ENCODE data around the gene DCST1.

DCST1 gene

GRCh38 chr1:155077758-155078445, 44.3 kb downstream of the DCST1 start:
- DNase-seq, result no peak

GRCh38 chr1:155078469-155079209, 45.0 kb downstream of the DCST1 start, which contains the start of gene EFNA3:
Gene EFNA3 (plus strand): TSS chr1:155078837. CDS start chr1:155078942, 105 bp downstream.
- peak in 2 of 4 experiments; percentile 29 to 53 for DNase-seq

GRCh38 chr1:155079210-155079486, 45.5 kb downstream of the DCST1 start:
- peak in 1 of 4 experiments; percentile 22 for DNase-seq

DNA sequence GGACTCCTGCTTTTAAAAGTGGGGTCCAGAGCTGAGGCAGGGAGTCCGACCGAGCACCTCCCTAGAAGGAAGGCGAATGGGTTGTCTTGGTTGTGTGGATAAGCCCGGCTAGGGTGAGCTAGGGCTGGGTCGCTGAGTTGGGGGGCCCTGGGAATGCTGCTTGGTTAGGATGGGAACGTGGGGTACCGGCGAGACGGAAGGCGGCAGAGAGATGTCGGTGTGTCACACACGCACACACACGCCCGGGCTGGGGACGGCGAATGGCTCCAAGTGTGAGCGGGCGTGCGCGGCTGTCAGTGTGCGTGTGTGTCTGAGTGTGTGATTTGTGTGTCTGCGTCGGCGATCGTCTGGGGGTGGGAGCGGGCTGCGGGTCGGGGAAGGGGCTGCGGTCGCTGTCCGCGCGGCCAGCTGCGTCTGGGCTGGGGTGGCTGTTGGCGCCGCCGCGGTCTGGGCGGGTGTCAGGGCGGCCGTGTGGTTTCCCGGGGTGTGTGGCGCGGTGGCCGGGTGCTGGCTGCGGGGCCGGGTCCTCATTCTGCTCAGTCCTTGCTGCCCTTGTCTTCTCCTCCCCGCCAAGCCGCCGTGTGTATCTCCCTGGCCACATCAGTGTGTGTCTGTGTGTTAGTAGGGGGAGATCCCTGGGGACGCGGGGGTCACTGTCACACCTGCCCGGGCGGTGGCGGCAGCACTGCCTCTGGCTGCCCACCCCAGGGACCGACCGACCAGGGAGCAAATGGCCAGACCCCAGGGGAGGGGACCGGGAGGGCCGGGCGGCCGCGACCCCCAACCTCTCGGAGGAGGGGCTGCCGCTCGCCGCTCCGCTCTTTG, 46.1 kb downstream of the DCST1 start:
- DNase-seq, result peak in 1 of 4 experiments; percentile 22

DNA sequence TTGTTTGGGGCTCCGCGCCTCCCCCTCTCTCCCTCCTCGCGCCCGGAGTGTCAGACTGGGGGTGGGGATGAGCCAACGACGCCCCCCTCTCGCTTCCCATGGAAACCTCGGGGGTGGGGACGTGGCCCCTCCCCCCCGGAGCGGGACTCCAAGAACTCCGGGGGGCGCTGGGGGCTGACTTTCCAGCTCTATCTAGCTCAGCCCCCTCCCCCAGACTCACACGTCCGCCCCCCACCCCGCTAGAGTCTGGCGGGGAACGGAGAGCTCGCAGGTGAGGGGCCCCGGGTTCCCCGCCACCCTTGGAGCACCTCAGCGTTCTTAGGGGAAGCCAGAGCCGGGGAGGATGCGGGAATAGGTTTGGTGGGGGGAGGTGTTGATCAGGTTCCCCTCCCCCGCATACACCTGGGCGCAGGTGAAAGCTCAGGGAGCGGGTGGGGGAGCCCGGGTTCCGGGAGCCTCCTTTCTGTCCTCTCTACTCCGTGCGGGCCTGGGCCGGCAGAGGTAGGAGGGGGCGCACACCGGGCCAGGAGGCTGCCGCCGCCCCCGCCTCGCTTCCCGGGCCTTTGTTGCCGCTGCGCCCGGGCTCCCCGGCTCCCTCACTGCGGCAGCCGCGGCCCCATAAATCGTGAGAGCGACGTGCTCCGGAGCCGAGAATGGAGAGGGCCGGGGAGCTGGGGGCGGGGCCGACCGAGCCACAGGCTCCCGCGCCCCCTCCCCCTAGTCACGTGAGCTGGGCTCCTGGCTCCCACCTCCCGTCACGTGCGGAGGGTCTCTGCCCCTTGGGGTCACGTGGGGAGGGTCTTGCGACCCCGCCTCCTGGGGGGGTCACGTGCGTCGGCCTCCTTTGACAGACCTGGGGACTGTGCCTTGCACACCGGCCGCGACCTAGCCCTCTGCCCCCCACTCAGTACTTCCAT, 46.9 kb downstream of the DCST1 start:
- peak in 1 of 4 experiments; percentile 30 for DNase-seq

DNA sequence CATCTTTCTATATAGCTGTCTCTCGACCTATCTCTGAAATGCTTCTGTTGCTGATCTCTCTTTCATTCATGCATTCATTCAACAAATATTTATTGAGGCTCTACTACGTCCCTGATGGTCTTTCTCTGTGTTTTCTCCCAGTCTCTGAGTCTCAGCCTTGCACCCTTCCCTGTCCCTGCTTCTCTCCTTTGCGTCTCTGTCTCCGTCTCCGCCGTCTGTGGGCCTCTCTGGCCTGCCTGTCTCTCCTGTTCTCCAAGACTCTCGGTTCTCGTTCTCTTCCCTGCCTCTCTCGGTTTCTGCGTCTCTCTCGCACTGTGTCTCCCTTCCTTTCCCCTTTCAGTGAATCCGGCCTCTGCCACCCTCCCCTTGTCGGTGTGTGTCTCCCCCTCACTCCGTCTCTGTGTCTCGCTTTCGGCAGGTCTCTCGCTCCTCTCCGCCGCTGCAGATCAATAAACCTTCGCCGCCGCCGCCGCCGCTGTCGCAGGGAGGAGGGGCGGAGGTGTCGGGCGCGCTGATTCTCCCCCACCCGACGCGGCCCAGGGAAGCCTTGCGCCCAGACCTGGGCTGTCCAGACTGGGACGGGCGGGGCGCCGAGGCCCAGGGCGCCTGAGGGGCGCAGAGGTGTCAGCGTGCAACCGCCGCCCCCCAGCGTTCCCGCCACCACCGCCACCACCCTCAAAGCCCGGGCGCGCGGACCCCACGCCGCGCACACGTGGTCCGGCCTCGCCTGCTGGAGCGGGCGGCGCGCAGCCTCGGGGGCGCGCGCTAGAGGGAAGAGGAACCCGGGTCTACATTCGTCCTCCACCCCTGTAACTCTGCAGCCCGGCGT, 48.1 kb downstream of the DCST1 start:
- peak in 1 of 4 experiments; percentile 15 for DNase-seq

- peak in 1 of 4 experiments; percentile 34 for DNase-seq
Measured at GRCh38 chr1:155082301-155083051, 48.9 kb downstream of the DCST1 start.

- DNase-seq, result no peak
Measured at GRCh38 chr1:155083052-155083541, 49.5 kb downstream of the DCST1 start.

DNA sequence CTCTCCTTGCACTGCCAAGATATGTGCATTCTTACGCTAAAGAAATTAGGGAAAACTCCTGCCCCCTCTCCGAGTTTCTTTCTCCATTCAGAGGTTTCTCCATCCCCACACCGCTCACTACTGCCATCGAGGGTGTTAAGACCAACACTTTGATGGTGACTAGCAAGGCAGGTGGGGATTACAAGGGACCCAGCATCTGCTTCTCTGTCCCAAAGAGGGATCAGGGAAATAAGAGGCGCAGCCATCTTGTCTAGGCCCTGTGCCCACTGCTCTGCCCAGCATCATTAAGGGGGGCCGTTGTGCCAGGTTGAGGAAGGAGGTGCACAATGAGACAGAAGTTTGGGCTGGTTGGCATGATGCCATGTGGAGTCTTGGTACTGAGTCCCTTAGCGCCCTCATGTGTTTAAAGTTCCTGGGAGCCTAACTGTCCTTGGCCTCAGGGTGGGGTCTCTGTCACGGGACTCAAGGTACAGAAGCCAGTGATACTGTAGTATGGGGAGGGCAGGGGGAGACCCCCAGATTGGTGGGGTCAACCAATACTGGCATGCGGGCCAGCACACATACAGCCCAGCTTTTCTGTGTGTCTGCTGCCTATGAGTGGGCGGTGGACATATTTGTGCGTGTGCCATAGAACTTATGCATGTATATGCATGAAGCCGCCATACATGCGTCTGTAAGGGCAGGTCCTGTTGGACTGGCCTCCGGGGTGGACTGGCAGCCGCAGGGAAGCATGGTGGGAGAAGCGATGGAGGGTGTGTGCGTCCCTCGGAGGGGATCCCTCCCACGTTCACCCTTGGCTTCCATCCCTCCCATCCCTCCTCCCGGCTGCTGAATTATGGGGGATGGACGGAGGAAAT, 50.5 kb downstream of the DCST1 start:
- peak in 1 of 4 experiments; percentile 19 for DNase-seq

DNA sequence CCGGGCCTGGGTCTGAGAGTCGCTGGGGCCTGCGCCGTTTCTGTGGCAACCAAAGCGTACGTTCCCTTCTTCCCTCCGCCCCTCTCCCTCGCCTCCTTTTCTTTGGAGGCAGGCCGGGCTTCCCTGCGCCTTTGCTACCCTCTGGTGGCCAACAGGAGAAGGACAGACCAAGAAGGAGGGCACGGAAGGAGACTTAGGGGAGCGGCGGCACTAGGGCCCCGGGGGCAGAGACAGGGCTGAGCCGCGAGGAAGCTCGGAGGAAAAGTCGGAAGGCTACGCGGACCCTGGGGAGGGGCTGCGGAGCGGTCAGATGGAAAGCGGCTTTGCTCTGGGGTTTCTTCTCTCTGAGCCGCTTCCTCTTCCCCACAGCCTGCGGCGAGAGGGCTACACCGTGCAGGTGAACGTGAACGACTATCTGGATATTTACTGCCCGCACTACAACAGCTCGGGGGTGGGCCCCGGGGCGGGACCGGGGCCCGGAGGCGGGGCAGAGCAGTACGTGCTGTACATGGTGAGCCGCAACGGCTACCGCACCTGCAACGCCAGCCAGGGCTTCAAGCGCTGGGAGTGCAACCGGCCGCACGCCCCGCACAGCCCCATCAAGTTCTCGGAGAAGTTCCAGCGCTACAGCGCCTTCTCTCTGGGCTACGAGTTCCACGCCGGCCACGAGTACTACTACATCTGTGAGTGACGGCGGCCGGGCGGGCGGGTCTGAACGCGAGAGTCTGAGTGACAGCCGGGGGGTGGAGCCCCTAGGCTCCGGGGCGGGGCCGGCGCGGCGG, 51.3 kb downstream of the DCST1 start:
- DNase-seq, result peak; percentile 80 to 91 (median 84)

- DNase-seq, result peak; percentile 49 to 64 (median 50)
Measured at GRCh38 chr1:155085504-155086127, 52.0 kb downstream of the DCST1 start.

GRCh38 chr1:155086128-155086741, 52.6 kb downstream of the DCST1 start:
- DNase-seq, result peak; percentile 68 to 81 (median 78)

DNA sequence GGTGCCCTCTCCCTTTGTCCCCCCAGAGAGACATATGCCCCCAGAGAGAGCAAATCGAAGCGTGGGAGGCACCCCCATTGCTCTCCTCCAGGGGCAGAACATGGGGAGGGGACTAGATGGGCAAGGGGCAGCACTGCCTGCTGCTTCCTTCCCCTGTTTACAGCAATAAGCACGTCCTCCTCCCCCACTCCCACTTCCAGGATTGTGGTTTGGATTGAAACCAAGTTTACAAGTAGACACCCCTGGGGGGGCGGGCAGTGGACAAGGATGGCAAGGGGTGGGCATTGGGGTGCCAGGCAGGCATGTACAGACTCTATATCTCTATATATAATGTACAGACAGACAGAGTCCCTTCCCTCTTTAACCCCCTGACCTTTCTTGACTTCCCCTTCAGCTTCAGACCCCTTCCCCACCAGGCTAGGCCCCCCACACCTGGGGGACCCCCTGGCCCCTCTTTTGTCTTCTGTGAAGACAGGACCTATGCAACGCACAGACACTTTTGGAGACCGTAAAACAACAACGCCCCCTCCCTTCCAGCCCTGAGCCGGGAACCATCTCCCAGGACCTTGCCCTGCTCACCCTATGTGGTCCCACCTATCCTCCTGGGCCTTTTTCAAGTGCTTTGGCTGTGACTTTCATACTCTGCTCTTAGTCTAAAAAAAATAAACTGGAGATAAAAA, 53.4 kb downstream of the DCST1 start:
- no peak for DNase-seq

- DNase-seq, result peak; percentile 63 to 79 (median 72)
Measured at GRCh38 chr1:155091071-155092051, 57.7 kb downstream of the DCST1 start.

DNA sequence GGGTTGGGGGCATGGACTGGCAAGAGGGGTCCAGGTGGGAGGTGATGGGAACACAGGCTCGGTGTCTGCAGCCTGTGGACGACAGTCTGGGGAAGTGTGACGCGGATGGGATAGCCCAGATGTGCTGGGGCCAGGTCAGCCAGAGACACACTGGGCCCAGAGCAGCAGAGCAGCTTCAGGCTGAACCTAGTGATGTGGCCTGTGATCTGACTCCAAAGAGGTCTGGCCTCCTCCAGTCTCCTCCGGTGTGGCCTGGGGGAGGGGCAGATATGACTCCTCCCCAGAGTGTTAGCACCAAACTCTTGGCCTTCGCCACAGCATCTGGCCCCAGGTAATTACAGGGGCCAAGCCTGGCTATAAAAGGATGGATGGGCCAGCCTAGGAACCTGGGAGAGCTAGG, 58.5 kb downstream of the DCST1 start:
- no peak for DNase-seq

DNA sequence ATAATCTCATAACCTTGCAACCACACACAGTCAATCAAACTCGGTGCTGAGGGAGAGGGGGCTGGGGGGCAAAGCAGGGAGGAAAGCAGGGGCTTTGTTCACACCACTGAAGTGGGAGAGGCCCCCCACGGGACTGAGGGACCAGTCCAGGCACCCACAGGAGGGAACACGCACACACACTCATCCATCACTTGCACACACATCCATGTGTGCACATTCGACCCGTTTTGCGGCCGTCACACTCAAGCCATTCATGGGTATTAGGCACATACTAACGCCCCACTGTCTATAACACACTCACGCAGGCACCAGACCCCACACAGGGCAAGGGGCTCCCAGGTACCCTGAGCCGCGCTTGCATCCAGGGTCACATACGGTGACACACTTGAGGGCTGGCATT, 59.0 kb downstream of the DCST1 start:
- DNase-seq, result no peak
